ENCODE results near the gene CASZ1.
A peak's percentile ranks its signal among the peaks of the same experiment; 100 is the strongest.

The CASZ1 gene

GRCh38 chr1:10704368-10704882, 92.0 kb downstream of the CASZ1 start:
- DNase-seq (ENCODE audit: low read depth), result no peak

- no peak for DNase-seq (ENCODE audit: low read depth)
These were observed 92.7 kb downstream of the CASZ1 start for GRCh38 chr1:10703702-10704101.

- no peak for DNase-seq (ENCODE audit: low read depth)
These were observed 95.3 kb downstream of the CASZ1 start for GRCh38 chr1:10701145-10701544.

GRCh38 chr1:10699470-10699835, 97.0 kb downstream of the CASZ1 start:
- DNase-seq (ENCODE audit: low read depth), result no peak

- DNase-seq (ENCODE audit: low read depth), result no peak
These were observed 97.5 kb downstream of the CASZ1 start for GRCh38 chr1:10698726-10699469.

GRCh38 chr1:10697621-10698160, 98.8 kb downstream of the CASZ1 start:
- DNase-seq (ENCODE audit: low read depth), result no peak

- no peak for DNase-seq (ENCODE audit: low read depth)
These were observed 99.5 kb downstream of the CASZ1 start for GRCh38 chr1:10696977-10697376.

GRCh38 chr1:10694633-10695627, 101.5 kb downstream of the CASZ1 start:
- peak; percentile 60 for DNase-seq (ENCODE audit: low read depth)

- DNase-seq (ENCODE audit: low read depth), result peak; percentile 38
These were observed 102.2 kb downstream of the CASZ1 start for GRCh38 chr1:10694274-10694632.

- peak; percentile 31 for DNase-seq (ENCODE audit: low read depth)
These were observed 102.8 kb downstream of the CASZ1 start for GRCh38 chr1:10693497-10694273.

- no peak for DNase-seq (ENCODE audit: low read depth)
These were observed 103.3 kb downstream of the CASZ1 start for GRCh38 chr1:10693152-10693496.

GRCh38 chr1:10692401-10693021, 103.9 kb downstream of the CASZ1 start:
- peak; percentile 51 for DNase-seq (ENCODE audit: low read depth)

- no peak for DNase-seq (ENCODE audit: low read depth)
These were observed 104.7 kb downstream of the CASZ1 start for GRCh38 chr1:10691740-10692125.

- DNase-seq (ENCODE audit: low read depth), result no peak
These were observed 105.2 kb downstream of the CASZ1 start for GRCh38 chr1:10691075-10691739.

GRCh38 chr1:10690484-10690883, 106.0 kb downstream of the CASZ1 start:
- DNase-seq (ENCODE audit: low read depth), result no peak

GRCh38 chr1:10688409-10688786, 108.0 kb downstream of the CASZ1 start:
- no peak for DNase-seq (ENCODE audit: low read depth)

- DNase-seq (ENCODE audit: low read depth), result no peak
These were observed 108.6 kb downstream of the CASZ1 start for GRCh38 chr1:10687782-10688408.

- DNase-seq (ENCODE audit: low read depth), result no peak
These were observed 109.2 kb downstream of the CASZ1 start for GRCh38 chr1:10687251-10687651.

GRCh38 chr1:10686404-10687040, 109.9 kb downstream of the CASZ1 start:
- no peak for DNase-seq (ENCODE audit: low read depth)

- no peak for DNase-seq (ENCODE audit: low read depth)
These were observed 110.5 kb downstream of the CASZ1 start for GRCh38 chr1:10685808-10686403.
